ENCODE results near the gene BABAM2. TPM values are rescaled to one million over a fixed set of nuclear protein-coding genes. Genes with fewer than 3 reads are reported as not detected.

BABAM2 gene
- total and polyA plus RNA-seq, 2 of the 4 experiments (the other 2 are of a cell fraction), result 20.9 to 23.1 TPM

DNA sequence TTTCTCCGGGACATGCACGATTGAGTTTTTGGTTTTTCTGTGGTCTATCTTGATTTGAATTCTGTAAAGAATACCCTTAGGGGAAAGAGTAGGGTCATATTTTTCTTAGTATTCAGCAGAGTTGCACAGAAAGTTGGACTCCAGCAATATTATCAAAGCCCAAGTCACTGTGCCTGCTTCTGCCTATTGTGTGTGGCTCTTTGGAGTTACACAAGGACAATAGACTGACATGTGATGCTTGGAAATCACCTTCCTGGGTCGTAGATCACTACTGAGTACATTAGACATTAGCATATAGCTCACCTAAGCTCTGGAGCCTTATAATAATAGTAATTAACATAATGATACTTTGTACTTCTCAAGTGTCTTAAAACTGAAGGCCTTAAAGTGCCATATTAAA, 263.3 kb downstream of the BABAM2 start:
- Histone ChIP-seq H3K14ac (replicated peaks; ENCODE audit: low read depth, low read length) (no peak overlapping the region), H3K9me3 (ENCODE audit: control insufficient read depth, insufficient read depth, low read length) (peaks cover 6% of the 10 kb centered on the region), H2BK20ac (ENCODE audit: low read depth, low read length) (no peak overlapping the region), H2BK5ac (ENCODE audit: low read depth, low read length, poor library complexity, severe bottlenecking) (no peak overlapping the region), H3K4me3 (ENCODE audit: insufficient read depth, low read depth, low read length) (no peak overlapping the region), H3K56ac (ENCODE audit: extremely low read depth, insufficient read depth, low read length) (no peak overlapping the region), H3K4ac (ENCODE audit: low read depth, low read length) (no peak overlapping the region), H4K20me1 (ENCODE audit: insufficient read depth, low read length) (no peaks in the 10 kb centered on the region), H2AFZ (replicated peaks; ENCODE audit: low read length, poor library complexity) (no peak overlapping the region), H3K27ac (ENCODE audit: insufficient read depth, low read length) (no peak overlapping the region), H3K18ac (ENCODE audit: low read depth, low read length) (peak overlapping the region; percentile 39; the same call in 1 of the 2 replicates), H3K4me1 (ENCODE audit: control insufficient read depth, insufficient read depth, low read length) (peaks cover 3% of the 10 kb centered on the region; the same call in 1 of the 2 replicates), H3K36me3 (ENCODE audit: control insufficient read depth, insufficient read depth, low read length) (no peaks in the 10 kb centered on the region), H2BK120ac (ENCODE audit: low read depth, low read length) (no peak overlapping the region), H3K4me2 (ENCODE audit: low read depth, low read length) (no peak overlapping the region), H4K5ac (ENCODE audit: low read depth, low read length) (no peak overlapping the region), H2BK15ac (ENCODE audit: low read depth, low read length) (no peak overlapping the region), H3K23ac (ENCODE audit: low read depth, low read length) (no peak overlapping the region), H3K9me1 (ENCODE audit: insufficient read depth, low read length) (no peaks in the 10 kb centered on the region; the same call in 1 of the 2 replicates), H2AK9ac (replicated peaks; ENCODE audit: low read depth, low read length, poor library complexity) (no peak overlapping the region), H4K8ac (ENCODE audit: low read depth in 2 of 2, low read length in 2 of 2) (no peak overlapping the region), H3K79me1 (ENCODE audit: low read depth in 1 of 2, low read length in 2 of 2) (no peaks in the 10 kb centered on the region; a peak in 1 of 4 replicates), H3K27me3 (ENCODE audit: control insufficient read depth, insufficient read depth, low read length) (no peaks in the 10 kb centered on the region), H3K9ac (ENCODE audit: low read depth, low read length) (no peak overlapping the region), H4K91ac (ENCODE audit: insufficient read depth, low read depth, low read length) (no peak overlapping the region), H2AK5ac (ENCODE audit: low read depth, low read length) (no peak overlapping the region)
- no peak for DNase-seq
- POLR2A ChIA-PET (ENCODE audit: unreplicated experiment), result no interaction called here
- no peak for ATAC-seq (ENCODE audit: low read depth)
- dilution Hi-C loops (cut with HindIII; ENCODE audit: low sequenced_read_pairs, unreplicated experiment) (no loop called here), in situ Hi-C loops (cut with MboI; ENCODE audit: low sequenced_read_pairs) (no loop called here), intact Hi-C loops (cut with micrococcal nuclease) (no loop called here)
- WGBS, 2 experiments (ENCODE audit: extremely low coverage in 2 of 2, insufficient read length in 1 of 2), result no CpG with 5 or more reads among the region's 3 CpGs
- no TSS peak for BruUV-seq (replicated peaks)
- TF ChIP-seq FOS (IDR thresholded peaks at IDR 0.05; ENCODE audit: low read depth, low read length), result no peak
- no peak for TF ChIP-seq SMC3 (IDR thresholded peaks at IDR 0.05; ENCODE audit: low read depth, low read length)
- TF ChIP-seq NFE2L2 (IDR thresholded peaks at IDR 0.05; ENCODE audit: low read depth, low read length), result no peak
- TF ChIP-seq CHD1 (IDR thresholded peaks at IDR 0.05; ENCODE audit: low read depth, low read length), result no peak
- TF ChIP-seq, protein P1, sequence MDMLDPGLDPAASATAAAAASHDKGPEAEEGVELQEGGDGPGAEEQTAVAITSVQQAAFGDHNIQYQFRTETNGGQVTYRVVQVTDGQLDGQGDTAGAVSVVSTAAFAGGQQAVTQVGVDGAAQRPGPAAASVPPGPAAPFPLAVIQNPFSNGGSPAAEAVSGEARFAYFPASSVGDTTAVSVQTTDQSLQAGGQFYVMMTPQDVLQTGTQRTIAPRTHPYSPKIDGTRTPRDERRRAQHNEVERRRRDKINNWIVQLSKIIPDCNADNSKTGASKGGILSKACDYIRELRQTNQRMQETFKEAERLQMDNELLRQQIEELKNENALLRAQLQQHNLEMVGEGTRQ (IDR thresholded peaks at IDR 0.05; ENCODE audit: low read depth, low read length), result no peak
- no peak for TF ChIP-seq MXI1 (IDR thresholded peaks at IDR 0.05; ENCODE audit: borderline replicate concordance, low read depth, low read length)
- CTCF ChIA-PET, result no interaction called here
